SK-N-SH treated with all-trans-retinoic acid at 6 μM for 48 hours (cell line): ENCODE data around the gene KCTD5.

Source experiments
- ATAC-seq: fragments of 200-7000 bp; cut with Tn5 transposase; 3 replicates; pipeline ENCODE4 v1.9.1; 2020; ENCODE audit warnings: mild to moderate bottlenecking, moderate library complexity
- BACH2 ChIP-seq: fragments of 250-450 bp; sonication (Bioruptor Pico); IDR thresholded peaks from 2 replicates; pipeline ENCODE4 v1.9.0; 2021; ENCODE audit warnings: mild to moderate bottlenecking, borderline replicate concordance
- CREB5 ChIP-seq: fragments of 250-450 bp; sonication (Bioruptor Pico); IDR thresholded peaks from 2 replicates; pipeline ENCODE4 v1.5.1; 2020; ENCODE audit warnings: low read depth, mild to moderate bottlenecking, moderate library complexity
- ESRRG ChIP-seq: fragments of 250-450 bp; sonication (Bioruptor Pico); IDR thresholded peaks from 2 replicates; pipeline ENCODE4 v1.6.1; 2021; ENCODE audit warnings: mild to moderate bottlenecking
- GLIS3 ChIP-seq: fragments of 250-450 bp; sonication (Bioruptor Pico); IDR thresholded peaks from 2 replicates; pipeline ENCODE4 v1.5.0; 2020; ENCODE audit warnings: mild to moderate bottlenecking, moderate library complexity
- ISL1 ChIP-seq: fragments of 250-450 bp; sonication (Bioruptor Pico); IDR thresholded peaks from 2 replicates; pipeline ENCODE4 v2.1.2; 2022; ENCODE audit warnings: mild to moderate bottlenecking, moderate library complexity
- OSR1 ChIP-seq: fragments of 250-450 bp; sonication (Bioruptor Pico); IDR thresholded peaks from 2 replicates; pipeline ENCODE4 v1.8.0; 2022; ENCODE audit warnings: moderate library complexity, mild to moderate bottlenecking, inconsistent platforms
- POU6F1 ChIP-seq: fragments of 250-450 bp; sonication (Bioruptor Pico); IDR thresholded peaks from 2 replicates; pipeline ENCODE4 v1.8.0; 2021; ENCODE audit warnings: low read depth, mild to moderate bottlenecking, moderate library complexity, borderline replicate concordance
- RARB ChIP-seq: fragments of 250-450 bp; sonication (Bioruptor Pico); IDR thresholded peaks from 2 replicates; pipeline ENCODE4 v1.8.0; 2021; ENCODE audit warnings: mild to moderate bottlenecking, moderate library complexity
- SNAI2 ChIP-seq: fragments of 250-450 bp; sonication (Bioruptor Pico); IDR thresholded peaks from 2 replicates; pipeline ENCODE4 v1.5.0; 2020; ENCODE audit warnings: mild to moderate bottlenecking, moderate library complexity
- TSHZ2 ChIP-seq: fragments of 250-450 bp; sonication (Bioruptor Pico); IDR thresholded peaks from 2 replicates; pipeline ENCODE4 v1.5.0; 2020; ENCODE audit warnings: mild to moderate bottlenecking, moderate library complexity
- ZC3H10 ChIP-seq: fragments of 250-450 bp; sonication (Bioruptor Pico); IDR thresholded peaks from 2 replicates; pipeline ENCODE4 v1.5.1; 2021; ENCODE audit warnings: mild to moderate bottlenecking, moderate library complexity
- ZFP3 ChIP-seq: fragments of 250-450 bp; sonication (Bioruptor Pico); IDR thresholded peaks from 2 replicates; pipeline ENCODE4 v1.5.0; 2020; ENCODE audit warnings: mild to moderate bottlenecking, moderate library complexity
- ZNF565 ChIP-seq: fragments of 450-650 bp; formaldehyde crosslinking; conservative IDR thresholded peaks from 2 replicates; pipeline ENCODE4 v1.5.0; 2020; ENCODE audit warnings: low read depth, mild to moderate bottlenecking, moderate library complexity
- ZNF70 ChIP-seq: fragments of 450-650 bp; formaldehyde crosslinking; IDR thresholded peaks from 2 replicates; pipeline ENCODE4 v1.5.0; 2020; ENCODE audit warnings: mild to moderate bottlenecking, moderate library complexity
- ZNF8 ChIP-seq: fragments of 450-650 bp; formaldehyde crosslinking; IDR thresholded peaks from 2 replicates; pipeline ENCODE4 v1.5.0; 2020; ENCODE audit warnings: mild to moderate bottlenecking, moderate library complexity
- TF ChIP-seq, protein P1 (sequence below): fragments of 250-450 bp; sonication (Bioruptor Pico); IDR thresholded peaks from 2 replicates; pipeline ENCODE4 v1.8.0; 2020; ENCODE audit warnings: mild to moderate bottlenecking, moderate library complexity, borderline replicate concordance

The KCTD5 gene

DNA sequence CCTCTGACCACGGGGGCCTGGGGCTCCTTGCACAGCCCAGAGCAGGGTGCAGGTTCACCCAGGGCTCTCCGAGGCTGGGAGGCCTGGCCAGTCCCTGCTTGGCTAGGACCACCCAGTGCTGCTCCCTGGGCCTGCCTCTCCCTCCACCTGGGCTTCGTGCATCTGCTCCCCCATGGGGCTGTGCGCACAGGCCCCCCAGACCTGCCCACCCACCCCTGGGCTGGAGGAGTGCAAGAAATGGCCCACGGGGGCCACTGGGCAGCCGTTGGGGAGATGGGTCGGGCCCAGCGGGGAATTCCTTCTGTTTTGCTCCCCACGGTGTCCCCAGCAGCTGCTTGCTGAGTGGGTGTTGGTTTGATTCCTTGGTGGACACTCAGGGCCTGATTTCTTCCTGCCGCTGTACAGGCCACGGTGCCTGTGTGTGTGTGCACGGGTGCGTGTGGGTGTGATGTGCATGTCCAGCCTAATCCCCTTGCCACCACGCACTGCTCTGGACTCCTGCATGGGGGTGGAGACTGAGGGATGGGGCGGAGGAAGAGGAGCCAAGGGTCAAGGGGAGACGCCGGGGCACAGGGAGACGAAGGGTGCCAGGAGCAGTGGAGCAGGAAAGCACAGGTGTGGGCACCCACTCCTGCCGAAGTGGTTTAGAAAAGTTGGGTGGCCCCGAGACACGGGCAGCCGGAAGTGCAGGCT lies 29.2 kb downstream of the KCTD5 start:
- TF ChIP-seq BACH2 (CRISPR knock-in tag) = no peak
- TF ChIP-seq ZNF565 (CRISPR knock-in tag) = no peak
- no peak for TF ChIP-seq RARB (CRISPR knock-in tag)
- TF ChIP-seq GLIS3 (CRISPR knock-in tag) = no peak
- TF ChIP-seq ZFP3 (CRISPR knock-in tag) = no peak
- no peak for TF ChIP-seq OSR1 (CRISPR knock-in tag)
- no peak for TF ChIP-seq CREB5
- no peak for TF ChIP-seq ESRRG (CRISPR knock-in tag)
- TF ChIP-seq POU6F1 (CRISPR knock-in tag) = no peak
- TF ChIP-seq, protein P1, sequence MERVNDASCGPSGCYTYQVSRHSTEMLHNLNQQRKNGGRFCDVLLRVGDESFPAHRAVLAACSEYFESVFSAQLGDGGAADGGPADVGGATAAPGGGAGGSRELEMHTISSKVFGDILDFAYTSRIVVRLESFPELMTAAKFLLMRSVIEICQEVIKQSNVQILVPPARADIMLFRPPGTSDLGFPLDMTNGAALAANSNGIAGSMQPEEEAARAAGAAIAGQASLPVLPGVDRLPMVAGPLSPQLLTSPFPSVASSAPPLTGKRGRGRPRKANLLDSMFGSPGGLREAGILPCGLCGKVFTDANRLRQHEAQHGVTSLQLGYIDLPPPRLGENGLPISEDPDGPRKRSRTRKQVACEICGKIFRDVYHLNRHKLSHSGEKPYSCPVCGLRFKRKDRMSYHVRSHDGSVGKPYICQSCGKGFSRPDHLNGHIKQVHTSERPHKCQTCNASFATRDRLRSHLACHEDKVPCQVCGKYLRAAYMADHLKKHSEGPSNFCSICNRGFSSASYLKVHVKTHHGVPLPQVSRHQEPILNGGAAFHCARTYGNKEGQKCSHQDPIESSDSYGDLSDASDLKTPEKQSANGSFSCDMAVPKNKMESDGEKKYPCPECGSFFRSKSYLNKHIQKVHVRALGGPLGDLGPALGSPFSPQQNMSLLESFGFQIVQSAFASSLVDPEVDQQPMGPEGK (CRISPR knock-in tag) = no peak
- no peak for TF ChIP-seq SNAI2 (CRISPR knock-in tag)
- ATAC-seq = peak; percentile 13; the same call in 2 of the 3 replicates

DNA sequence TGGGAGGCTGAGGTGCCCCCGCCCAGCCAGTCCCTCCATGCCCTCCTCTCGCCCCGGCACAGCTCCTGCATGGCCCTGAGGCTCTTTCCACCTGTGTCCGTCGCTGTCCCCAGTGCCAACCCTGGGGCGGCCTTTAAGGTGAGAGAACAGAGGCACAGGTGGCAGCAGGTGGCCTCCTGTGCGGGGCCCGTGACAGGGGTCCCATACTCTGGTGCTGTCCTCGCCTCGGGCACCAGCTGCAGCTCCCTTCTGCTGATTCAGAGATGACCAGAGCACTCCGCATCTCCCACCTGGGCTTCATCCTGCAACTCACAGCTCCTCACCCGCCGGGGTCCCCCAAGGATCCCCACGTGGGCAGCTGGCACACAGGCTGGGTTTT lies 29.7 kb downstream of the KCTD5 start:
- no peak for ATAC-seq

DNA sequence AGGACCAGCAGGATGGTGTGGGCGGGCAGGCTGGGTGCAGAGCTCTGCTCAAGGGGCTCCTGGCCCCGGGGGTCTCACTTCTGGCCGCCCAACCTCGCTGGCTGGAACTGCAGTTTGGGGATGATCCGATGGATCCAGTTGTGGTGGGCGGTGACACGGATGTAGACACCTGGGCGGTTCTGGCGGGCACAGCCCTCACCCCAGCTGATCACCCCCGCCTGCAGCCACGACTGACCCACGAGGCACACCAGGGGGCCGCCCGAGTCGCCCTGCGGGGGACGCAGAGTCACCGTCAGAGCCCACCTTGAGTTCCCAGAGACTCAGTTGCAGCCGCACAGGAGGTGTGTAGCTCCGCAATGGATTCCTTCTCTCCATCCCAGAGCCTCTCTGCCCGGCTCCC lies 30.2 kb downstream of the KCTD5 start:
- ATAC-seq = no peak
- no peak for TF ChIP-seq SNAI2 (CRISPR knock-in tag)
- TF ChIP-seq RARB (CRISPR knock-in tag) = no peak
- TF ChIP-seq ZNF8 (CRISPR knock-in tag) = no peak
- TF ChIP-seq OSR1 (CRISPR knock-in tag) = no peak
- TF ChIP-seq TSHZ2 (CRISPR knock-in tag) = no peak
- TF ChIP-seq GLIS3 (CRISPR knock-in tag) = no peak
- TF ChIP-seq CREB5 = no peak
- no peak for TF ChIP-seq ZNF70 (CRISPR knock-in tag)
- no peak for TF ChIP-seq ESRRG (CRISPR knock-in tag)
- TF ChIP-seq ZC3H10 (CRISPR knock-in tag) = no peak
- no peak for TF ChIP-seq POU6F1 (CRISPR knock-in tag)

More for the DNA sequence above, 29.7 kb downstream of the KCTD5 start:
- TF ChIP-seq OSR1 (CRISPR knock-in tag) (no peak), GLIS3 (CRISPR knock-in tag) (no peak), ZNF70 (CRISPR knock-in tag) (no peak), ZC3H10 (CRISPR knock-in tag) (no peak), SNAI2 (CRISPR knock-in tag) (no peak), ISL1 (no peak)
